Limb (tissue), 2 donors: ENCODE results near the gene HOGA1.
"Not testable (repeated sequence)": the region's sequence is repeated elsewhere in the genome, so short reads cannot be mapped to it uniquely, and the experiment has no call there.

Experiments
- DNase-seq, 2 donors: peaks; one replicate each; pipeline ENCODE4 v3.0.0-alpha.2; 2016; ENCODE audit errors: extremely low spot score in 2 of 2

HOGA1 gene

DNA sequence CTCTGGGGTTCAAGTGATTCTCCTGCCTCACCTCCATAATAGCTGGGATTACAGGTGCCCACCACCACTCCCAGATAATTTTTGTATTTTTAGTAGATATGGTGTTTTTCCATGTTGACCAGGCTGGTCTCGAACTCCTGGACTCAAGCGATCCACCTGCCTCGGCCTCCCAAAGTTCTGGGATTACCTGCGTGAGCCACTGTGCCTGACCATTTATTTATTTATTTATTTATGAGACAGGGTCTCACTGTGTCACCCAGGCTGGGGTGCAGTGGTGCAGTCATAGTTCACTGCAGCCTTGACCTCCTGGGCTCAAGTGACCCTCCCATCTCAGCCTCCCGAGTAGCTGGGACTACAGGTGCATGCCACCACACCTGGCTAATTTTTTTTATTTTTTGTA is 29.9 kb upstream of the HOGA1 start:
- DNase-seq, result not testable (repeated sequence)

- not testable (repeated sequence) for DNase-seq
Measured at GRCh38 chr10:97555541-97555940, 28.6 kb upstream of the HOGA1 start.

DNA sequence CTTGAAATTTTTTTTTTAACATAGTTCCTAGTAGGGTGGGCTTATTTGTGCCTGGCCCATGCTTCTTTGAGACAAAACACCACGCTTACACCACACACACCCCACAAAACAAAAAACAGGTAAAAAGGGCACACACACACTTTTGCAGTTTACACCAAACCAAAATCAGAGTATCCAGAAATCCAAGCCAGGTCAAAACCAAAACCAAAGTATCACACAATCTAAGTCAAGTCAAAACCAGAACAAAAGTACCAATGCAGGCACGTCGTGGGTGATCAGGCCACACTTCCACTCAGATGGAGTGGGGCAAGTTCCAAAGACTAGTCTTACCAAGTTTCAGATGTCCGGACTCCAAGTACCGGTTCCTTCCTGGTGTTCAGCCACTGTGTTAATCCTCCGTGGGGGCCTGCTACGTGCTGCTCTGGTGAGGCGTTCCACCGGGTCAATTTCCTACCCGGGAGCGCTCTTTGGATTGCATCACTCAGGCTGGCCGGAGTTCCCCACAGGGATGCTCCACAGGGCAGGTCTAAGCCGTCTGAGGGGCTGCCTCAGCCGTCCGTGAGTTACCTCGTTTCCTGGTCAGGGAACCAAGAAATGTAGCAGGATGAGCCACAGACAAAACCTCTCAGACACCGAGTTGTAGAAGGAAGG is 23.3 kb upstream of the HOGA1 start:
- DNase-seq, result not testable (repeated sequence)

GRCh38 chr10:97561386-97562077 is 22.7 kb upstream of the HOGA1 start:
- not testable (repeated sequence) for DNase-seq

DNA sequence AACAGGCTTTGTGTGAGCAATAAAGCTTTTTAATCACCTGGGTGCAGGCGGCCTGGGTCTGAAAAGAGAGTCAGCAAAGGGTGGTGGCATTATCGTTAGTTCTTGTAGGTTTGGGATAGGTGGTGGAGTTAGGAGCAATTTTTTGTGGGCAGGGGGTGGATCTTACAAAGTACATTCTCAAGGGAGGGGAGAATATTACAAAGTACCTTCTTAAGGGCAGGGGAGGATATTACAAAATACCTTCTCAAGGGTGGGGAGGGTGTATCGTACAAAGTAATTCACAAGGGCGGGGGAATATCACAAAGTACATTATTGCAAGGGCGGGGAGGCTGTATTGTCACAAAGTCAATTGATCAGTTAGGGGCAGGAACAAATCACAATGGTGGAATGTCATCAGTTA is 21.9 kb upstream of the HOGA1 start:
- DNase-seq, result not testable (repeated sequence)

GRCh38 chr10:97563337-97563736 is 20.9 kb upstream of the HOGA1 start:
- DNase-seq, result no peak

- no peak for DNase-seq
Measured at GRCh38 chr10:97564776-97565175, 19.4 kb upstream of the HOGA1 start.

- DNase-seq, result no peak
Measured at GRCh38 chr10:97566336-97566996, 17.7 kb upstream of the HOGA1 start.

GRCh38 chr10:97567891-97568290 is 16.3 kb upstream of the HOGA1 start:
- DNase-seq, result no peak

DNA sequence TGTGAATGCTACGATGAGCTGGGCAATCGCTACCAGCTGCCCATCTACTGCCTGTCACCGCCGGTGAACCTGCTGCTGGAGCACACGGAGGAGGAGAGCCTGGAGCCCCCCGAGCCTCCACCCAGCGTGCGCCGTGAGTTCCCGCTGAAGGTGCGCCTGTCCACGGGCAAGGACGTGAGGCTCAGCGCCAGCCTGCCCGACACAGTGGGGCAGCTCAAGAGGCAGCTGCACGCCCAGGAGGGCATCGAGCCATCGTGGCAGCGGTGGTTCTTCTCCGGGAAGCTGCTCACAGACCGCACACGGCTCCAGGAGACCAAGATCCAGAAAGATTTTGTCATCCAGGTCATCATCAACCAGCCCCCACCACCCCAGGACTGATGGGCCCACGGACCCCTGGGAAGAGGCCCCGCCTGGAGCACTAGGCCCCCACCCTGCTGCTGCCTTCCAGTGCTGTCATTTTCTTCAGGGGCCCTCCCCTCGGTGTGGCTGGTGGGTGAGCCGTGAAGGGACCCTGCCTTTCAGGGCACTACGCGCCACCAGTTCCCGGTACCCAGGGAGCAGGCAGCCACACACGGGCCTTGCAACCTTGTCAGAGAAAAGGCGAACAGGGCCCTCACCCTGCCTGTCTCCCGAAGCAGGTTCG is 13.9 kb upstream of the HOGA1 start:
- DNase-seq, result no peak

- DNase-seq, result peak in 1 of 2 donors; percentile 54
Measured at GRCh38 chr10:97570789-97571471, 13.3 kb upstream of the HOGA1 start.

GRCh38 chr10:97571622-97572021 is 12.6 kb upstream of the HOGA1 start:
- DNase-seq, result no peak

GRCh38 chr10:97572214-97572989 is 11.8 kb upstream of the HOGA1 start, which contains the start of gene ANKRD2:
Gene ANKRD2 (plus strand): TSS chr10:97572779. CDS start chr10:97572789, 10 bp downstream.
- peak in 1 of 2 donors; percentile 82 for DNase-seq

GRCh38 chr10:97573021-97573420 is 11.2 kb upstream of the HOGA1 start:
- DNase-seq, result no peak

DNA sequence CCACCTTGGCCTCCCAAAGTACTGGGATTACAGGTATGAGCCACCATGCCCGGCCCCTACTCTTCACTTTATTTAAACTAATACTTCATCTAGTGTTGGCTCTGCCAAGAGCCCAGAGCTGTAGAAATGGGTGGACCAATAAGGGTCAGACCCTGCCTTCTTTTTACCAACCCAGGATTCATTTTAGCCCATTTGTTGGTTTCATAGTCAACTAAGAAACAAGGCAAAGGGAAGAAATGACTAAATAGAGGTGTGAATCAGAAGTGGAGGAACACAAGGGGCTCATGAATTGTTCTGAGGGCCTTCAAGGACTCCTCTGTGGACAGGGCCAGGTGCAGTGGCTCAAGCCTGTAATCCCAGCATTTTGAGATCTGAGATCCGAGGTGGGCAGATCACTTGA is 10.5 kb upstream of the HOGA1 start:
- no peak for DNase-seq

DNA sequence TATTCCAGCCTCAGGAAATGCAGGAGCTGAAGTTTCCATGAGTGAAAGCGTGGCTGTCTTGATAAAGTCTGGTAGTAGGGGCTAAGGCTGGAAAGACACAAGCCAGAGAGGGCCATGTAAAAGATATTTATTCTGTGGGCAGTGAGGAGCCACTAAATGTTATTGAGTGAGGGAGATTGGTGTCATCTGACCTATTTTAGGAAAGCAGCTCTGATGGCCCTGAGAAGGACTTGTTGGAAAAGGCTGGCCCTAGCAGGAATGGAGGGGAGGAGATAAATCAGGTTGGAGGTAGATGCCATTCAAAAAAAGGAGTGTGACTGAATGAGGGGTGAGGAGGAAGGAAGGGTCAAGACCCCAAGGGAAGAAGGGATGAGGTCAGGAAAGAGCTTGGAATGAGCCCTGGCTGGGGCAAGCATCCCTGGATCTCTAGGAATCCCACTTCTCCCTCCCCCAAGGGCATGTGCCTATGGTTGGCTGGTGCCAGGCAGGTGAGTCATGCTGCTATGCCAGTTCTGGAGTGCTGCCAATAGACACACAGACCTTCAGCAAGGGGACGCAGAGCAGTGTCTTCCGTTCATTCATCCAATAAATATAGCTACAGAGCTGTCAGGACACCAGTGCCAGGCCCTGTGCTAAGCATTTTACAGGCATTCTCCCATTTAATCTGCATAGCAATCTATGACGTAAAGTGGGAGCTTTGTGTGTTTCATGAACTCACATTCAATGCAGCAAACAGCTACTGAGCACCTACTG is 9.6 kb upstream of the HOGA1 start:
- DNase-seq, result no peak

DNA sequence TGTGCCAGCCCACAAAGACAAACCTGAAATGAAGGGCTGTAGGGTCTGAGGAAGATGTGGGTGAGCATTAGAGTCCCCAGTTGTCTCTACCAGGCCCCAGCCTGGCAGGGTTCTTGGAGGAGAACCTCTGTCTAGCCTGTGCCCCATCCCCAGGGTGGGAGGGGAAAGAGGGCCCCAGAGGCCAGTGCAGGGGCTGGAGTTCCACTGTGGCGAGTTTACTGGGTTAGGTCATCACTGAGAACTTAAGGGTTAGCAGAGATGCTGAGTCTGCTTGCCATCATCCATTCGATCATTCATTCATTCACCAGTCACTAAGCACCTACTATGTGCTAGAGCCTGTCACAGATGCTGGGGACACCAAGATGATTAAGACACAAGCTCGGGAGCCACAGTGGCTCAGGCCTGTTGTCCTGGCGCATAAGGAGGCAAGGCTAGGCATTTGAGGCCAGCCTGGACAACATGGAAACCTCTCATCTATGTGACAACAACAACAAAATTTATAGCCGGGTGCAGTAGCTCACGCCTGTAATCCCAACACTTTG is 9.0 kb upstream of the HOGA1 start:
- DNase-seq, result no peak

- not testable (repeated sequence) for DNase-seq
Measured at GRCh38 chr10:97576487-97576886, 7.7 kb upstream of the HOGA1 start.

DNA sequence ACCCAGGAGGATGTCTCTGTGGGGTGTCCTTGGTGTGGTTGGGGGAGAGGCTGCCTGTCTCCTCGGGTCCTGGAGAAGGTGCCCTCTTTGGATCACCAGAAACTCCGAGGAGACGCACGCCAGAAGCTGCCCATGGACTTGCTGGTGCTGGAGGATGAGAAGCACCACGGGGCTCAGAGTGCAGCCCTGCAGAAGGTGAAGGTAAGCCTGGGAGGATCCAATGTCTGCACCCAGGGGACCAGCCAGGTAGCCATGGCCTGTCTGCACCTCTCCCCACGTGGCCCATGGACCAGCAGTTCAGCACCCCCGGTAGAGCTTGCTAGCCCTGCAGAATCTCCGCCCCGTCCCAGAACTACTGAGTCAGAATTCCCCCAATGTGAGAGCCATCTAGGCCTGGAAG is 6.5 kb upstream of the HOGA1 start:
- DNase-seq, result no peak
